GM18868 (cell line): ENCODE data around the gene EIF4A3.

ENCODE experiments used
- ATAC-seq: cut with Tn5 transposase; IDR thresholded peaks from one replicate; pipeline ENCODE4 v1.9.1; 2021; ENCODE audit warnings: mild to moderate bottlenecking, moderate library complexity; ENCODE audit not compliant: unreplicated experiment

The EIF4A3 gene

DNA sequence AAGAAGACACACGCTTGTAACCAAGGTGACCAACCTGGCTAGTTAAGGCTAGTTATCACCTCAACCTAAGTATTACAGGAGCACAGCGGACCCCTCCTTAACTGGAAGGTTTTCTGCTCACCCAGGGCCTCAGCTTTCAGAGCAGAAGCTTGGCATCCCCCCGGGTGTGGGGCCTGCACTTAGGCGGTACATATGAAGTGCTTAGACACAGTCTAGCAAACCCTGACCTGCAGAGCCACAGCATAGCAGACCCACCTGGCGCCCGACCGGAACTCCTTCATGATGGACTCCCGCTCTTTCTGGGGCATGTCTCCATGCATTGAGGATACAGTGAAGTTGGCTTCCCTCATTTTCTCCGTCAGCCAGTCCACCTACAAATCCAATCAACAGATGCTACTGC, 9.8 kb downstream of the EIF4A3 start:
- no peak for ATAC-seq

- ATAC-seq = no peak
Measured at GRCh38 chr17:80133626-80133970, 13.3 kb downstream of the EIF4A3 start.

DNA sequence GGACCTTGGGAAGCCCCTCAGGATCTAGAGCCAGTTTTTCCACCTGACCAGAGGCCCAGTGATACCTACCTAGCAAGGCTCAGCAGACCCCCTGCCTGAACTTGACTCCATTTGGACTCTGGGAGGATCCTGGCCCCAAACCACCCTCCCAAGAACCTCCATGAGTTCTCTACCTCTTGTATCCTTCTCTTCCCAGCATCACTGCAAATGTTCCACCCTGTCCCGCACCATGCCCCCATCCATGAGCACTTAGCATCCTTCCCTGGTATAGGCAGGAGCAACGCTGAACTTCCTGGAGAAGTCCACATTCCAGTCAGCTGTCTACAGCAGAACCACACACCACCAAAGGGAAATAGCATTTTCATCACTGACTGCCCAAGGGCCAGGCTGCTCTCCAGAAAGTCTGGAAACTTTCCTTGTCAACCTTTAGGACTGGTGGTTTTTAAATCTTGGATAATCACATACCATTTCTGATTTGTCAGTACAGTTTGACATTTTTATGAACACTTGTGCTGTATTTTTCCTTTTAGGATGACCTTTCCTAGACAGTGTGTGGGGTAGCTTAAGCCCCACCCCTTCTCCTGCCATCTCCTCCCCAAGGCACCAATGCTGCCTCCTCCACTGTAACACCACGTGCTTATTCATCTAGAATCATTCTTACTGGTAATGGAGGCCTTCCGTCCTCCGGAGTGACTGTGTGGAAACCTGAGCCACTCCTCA, 13.9 kb downstream of the EIF4A3 start:
- ATAC-seq = no peak

DNA sequence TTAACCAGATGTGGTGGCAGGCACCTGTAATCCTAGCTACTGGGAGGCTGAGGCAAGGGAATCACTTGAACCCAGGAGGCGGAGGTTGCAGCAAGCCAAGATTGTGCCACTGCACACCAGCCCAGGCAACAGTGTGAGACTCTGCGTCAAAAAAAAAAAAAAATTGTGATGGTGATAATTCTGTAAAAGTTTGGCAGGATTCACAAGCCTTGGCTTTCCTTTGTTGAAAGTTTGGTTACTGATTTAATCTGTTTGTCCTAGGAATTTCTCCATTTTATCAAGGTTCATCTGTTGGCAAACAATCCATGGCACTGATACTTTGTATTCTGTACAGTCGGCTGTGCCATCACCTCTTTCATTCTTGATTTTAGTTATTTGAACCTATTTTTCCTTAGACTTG, 15.9 kb downstream of the EIF4A3 start:
- no peak for ATAC-seq

DNA sequence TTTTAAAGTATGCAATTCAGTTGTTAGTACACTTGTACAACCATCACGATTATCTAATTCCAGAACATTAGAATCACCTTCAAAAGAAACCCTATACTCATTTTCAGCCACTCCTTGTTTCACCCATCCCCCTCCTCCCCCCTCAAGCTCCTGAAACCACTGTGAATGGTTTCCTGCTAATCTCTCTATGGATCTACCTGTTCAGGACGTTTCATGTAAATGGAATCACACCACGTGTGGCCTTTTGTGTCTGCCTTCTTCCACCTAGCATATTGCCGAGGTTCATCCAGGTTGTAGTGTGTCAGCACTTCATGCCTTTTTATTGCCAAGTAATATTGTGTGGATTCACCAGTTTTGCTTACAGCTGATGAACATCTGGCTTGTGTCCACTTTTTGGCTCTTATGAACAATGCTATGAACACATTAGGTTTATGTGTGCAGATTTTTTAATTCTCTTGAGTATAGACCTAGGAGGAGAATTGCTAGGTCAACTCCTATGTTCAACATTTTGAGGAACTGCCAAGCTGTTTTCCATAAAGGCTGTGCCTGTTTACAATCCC, 17.8 kb downstream of the EIF4A3 start:
- ATAC-seq = no peak

DNA sequence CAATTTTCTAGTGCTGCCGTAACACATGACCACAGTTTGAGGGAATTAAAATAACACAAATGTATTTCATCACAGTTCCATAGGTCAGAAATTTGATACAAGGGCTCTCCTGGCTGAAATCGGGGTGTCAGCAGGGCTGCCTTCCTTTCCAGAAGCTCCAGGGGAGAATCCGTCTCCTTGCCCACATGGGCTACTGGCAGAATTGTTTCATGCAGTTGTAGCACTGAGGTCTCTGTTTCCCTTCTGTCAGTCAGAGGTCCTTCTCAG, 20.5 kb downstream of the EIF4A3 start:
- ATAC-seq = no peak

- no peak for ATAC-seq
Measured at GRCh38 chr17:80125656-80126448, 21.1 kb downstream of the EIF4A3 start.

- ATAC-seq = no peak
Measured at GRCh38 chr17:80124351-80124981, 22.5 kb downstream of the EIF4A3 start.

DNA sequence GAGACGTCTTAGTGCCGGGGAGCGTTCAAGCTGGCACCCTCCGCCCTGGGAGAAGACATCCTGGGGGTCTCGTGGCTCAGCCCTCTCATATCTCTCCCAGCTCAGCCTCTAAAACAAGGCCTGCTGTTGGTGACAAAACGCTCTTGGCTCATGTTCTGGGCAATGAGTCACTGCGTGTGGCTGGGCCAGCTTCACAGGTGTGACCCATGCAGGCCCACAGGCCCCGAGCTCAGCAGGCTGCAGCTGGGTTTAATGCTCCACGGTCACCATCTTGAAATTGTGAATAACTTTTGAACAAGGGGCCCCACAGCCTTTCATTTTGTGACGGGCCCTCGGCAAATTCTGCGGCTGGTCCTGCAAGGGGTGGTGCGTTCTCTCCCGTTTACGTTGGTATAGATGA, 23.1 kb downstream of the EIF4A3 start:
- no peak for ATAC-seq

GRCh38 chr17:80122926-80123505, 23.9 kb downstream of the EIF4A3 start:
- no peak for ATAC-seq

GRCh38 chr17:80122026-80122575, 24.8 kb downstream of the EIF4A3 start:
- no peak for ATAC-seq

DNA sequence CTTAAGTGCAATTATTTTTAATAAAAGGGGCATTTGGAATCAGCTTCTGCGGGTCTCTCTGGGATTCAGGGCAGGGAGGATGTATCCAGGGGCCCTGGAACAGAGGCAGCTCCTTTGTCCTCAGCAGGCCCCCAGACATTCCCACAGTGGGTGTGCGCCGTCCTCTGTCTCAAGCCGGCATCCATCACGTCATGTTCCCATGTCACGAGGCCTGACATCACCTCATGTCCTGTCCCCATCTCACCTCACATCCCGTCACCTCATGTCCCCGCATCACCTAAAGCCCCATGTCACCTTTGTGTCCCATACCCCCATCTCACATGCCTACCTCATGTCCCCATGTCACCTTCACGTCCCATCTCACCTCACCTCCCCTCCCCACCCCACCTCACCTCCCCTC, 27.1 kb downstream of the EIF4A3 start:
- no peak for ATAC-seq

GRCh38 chr17:80119271-80119791, 27.6 kb downstream of the EIF4A3 start:
- ATAC-seq = no peak

DNA sequence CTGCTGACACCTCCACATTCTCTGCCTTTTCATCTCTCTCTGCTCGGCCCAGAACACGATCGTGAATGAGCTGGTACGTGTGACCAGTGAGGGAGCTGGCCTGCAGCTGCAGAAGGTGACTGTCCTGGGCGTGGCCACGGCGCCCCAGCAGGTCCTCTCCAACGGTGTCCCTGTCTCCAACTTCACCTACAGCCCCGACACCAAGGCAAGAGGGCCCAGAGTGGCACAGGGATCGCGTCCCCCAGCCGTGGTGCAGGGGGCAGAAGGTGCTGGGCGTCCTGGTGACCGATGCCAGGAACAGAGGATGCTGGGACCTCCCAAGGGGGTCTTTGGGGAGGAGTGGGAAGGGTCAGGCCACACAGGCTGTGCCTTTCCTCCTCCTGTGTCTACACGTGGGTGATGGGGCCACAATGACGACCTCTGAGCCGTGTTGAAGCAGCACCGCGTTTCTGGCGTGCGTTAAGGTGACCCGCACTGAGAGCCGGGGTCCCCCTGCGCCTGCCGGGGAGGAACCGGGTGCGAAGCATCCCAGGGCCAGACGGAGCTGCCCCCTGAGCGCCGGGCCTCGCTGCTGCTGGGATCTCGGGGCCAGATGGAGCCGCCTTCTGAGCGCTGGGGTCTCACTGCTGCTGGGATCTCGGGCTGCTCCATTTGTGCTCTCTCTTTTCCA, 28.2 kb downstream of the EIF4A3 start:
- no peak for ATAC-seq

DNA sequence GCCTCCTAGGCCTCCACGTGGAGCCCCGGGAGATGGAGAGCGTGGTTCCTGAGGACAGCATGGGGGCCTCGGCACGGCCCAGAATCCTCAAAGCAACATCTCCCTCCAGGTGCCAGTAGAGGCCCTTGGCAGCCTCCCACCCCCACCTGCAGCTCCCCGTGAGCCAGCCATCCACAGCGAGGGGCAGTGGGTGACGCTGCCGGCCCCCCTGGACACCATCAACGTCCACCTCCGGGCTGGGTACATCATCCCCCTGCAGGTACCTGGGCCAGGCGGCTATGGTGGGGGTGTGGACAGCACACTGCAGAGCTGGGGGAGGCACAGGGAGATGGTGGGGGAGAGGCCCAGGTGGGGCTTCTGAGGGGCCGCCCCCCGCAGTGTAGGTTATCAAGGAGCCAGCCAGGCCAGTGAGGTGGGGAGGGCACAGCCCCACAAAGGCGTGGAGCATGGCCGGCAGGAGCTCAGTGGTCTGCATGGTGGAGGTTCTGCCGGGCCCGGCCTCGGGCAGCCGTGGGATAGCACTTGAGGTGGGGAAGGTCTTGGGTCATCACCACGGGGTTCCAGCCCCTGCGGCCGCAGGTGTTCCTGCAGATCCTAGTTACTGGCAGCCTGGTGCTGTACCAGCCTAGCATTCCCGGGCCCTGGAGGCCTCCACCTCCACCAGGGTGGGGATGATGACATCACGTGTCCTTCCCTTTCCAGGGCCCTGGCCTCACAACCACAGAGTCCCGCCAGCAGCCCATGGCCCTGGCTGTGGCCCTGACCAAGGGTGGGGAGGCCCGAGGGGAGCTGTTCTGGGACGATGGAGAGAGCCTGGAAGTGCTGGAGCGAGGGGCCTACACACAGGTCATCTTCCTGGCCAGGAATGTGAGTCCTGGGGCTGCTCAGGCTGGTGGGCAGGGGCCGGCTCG, 29.2 kb downstream of the EIF4A3 start:
- no peak for ATAC-seq

- ATAC-seq = no peak
Measured at GRCh38 chr17:80116921-80117380, 30.0 kb downstream of the EIF4A3 start.

GRCh38 chr17:80116276-80116920, 30.5 kb downstream of the EIF4A3 start:
- no peak for ATAC-seq

DNA sequence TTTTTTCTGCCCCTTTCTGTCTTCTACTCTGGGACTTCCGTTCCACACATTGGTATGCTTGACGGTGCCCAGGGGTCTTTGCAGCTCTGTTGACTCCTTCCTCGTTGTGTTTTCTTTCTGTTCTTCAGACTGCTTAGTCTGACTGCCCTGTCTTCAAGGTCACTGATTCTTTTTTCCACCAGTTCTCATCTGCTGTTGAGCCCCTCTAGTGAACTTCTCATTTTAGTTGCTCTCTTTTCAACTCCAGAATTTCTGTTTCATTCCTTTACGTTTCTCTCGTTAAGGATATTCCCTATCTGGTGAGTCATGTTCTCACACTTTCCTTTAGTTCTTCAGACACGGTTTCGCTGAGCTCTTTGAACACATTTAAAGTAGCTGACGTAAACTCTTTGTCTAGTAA, 31.8 kb downstream of the EIF4A3 start:
- no peak for ATAC-seq

- no peak for ATAC-seq
Measured at GRCh38 chr17:80114758-80115157, 32.2 kb downstream of the EIF4A3 start.
